ENCODE results near the gene TCF19. TPM values are rescaled to one million over a fixed set of nuclear protein-coding genes. Genes with fewer than 3 reads are reported as not detected.
A peak's percentile ranks its signal among the peaks of the same experiment; 100 is the strongest.
"Not testable (repeated sequence)": the region's sequence is repeated elsewhere in the genome, so short reads cannot be mapped to it uniquely, and the experiment has no call there.

Gene TCF19
- total RNA-seq, 1 donor from 2014 or later = 4.0 TPM

DNA sequence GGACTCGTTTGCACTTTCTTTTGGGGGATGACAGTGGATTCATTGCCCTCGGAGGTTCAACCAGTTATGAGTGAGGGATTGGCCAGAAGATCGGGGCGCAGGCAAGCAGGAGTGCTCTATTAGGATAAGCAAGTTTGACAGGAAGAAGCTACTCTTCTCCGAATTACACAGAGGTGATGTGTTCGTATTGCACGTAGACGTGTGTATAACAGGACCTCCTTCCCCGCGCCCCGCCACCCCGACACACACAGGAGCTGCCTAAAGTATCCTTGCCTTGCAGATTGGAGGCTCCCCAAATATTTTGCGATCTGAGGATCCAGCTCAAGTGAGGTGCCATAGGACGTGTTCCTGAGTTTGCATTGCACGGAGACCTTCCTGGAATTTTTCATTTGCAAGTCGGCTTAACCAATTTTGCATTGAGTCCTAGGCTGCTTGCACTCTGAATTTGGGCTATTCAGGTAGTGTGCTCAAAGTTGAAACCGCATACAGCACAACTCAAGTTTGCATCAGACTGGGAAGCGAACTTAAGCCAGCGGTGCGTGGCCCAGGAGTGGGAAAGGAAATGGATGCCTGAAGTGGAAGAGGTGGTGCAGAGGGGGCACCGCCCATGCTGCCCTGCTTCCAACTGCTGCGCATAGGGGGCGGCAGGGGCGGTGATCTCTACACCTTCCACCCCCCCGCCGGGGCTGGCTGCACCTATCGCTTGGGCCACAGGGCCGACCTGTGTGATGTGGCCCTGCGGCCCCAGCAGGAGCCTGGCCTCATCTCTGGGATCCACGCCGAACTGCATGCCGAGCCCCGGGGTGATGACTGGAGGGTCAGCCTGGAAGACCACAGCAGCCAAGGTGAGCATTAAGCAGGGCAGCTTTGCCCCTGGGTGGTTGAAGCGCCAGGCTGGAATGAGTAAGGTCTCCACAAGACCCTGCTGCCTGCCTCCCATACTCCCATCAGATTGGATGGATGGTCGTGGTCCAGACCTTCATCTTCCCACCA is 770 bp downstream of the TCF19 start:
- DNase-seq (ENCODE audit: low read depth) = no peak

DNA sequence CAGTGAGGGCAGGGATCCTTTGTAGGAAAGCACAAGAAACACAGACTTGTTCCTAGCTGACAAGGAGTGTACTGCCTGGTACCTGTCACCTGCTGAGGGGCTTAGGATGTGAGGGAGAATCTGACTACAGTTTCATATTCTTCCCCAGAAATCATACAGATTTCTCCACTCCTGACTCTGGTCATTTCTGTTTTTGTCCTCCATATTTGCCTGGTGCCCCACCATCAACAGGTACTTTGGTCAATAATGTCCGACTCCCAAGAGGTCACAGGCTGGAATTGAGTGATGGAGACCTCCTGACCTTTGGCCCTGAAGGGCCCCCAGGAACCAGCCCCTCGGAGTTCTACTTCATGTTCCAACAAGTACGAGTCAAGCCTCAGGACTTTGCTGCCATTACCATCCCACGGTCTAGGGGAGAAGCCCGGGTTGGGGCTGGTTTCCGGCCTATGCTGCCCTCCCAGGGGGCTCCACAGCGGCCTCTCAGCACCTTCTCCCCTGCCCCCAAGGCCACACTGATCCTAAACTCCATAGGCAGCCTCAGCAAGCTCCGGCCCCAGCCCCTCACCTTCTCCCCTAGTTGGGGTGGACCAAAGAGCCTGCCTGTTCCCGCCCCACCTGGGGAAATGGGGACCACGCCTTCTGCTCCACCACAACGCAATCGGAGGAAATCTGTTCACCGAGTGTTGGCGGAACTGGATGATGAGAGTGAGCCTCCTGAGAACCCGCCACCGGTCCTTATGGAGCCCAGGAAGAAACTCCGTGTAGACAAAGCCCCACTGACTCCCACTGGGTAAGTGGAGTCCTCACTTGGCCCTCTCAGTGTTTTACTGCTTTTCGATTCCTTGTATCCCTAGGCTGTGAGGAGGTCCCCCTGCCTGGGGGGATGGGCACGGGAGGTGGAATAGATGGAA is 3.1 kb downstream of the TCF19 start:
- DNase-seq (ENCODE audit: low read depth) = no peak

DNA sequence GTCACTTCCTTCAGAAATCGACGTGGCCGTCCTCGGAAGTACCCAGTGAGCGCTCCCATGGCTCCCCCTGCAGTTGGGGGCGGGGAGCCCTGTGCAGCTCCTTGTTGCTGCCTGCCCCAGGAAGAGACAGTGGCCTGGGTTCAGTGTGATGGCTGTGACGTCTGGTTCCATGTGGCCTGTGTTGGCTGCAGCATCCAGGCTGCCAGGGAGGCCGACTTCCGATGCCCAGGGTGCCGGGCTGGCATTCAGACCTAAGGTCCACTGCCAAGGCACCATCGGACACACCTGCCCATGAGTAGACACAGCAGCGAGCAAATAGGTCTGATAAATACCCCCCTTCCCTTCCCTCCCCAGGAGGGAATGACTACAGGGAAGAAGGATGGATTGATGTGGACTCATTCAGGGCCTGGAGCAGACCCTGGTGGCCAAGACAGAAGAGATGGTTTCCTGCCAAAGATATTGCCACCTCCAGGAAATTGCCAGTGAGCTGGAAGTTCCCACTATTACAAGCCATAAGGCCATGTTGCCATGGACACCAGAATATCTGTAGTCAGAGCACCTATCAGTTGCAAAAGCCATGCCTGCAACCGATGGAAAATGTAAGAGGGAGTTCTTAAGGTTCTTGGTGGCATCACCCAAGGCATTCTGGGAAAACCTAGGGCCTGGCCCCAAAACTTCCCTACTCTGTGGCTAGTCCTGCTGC is 4.2 kb downstream of the TCF19 start:
- no peak for DNase-seq (ENCODE audit: low read depth)

DNA sequence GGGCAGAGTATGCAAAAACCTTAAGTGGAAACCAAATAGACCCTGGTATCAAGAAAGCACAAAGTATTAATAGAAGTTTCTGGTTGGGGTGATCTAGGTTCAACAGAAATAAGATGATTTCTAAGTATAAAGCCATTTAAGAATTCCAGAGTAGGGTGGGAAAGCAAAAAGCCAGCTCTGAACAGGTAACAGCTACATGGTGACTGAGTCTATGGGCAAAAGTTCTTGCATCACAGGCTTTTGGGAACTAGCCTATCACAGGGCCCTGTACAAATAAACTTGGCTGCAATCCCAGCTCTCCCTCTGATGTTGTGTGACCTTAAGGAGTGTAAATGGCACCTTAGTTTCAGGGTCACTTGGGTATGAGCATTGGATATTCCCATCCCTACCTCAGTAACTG is 5.5 kb downstream of the TCF19 start:
- DNase-seq (ENCODE audit: low read depth) = no peak

DNA sequence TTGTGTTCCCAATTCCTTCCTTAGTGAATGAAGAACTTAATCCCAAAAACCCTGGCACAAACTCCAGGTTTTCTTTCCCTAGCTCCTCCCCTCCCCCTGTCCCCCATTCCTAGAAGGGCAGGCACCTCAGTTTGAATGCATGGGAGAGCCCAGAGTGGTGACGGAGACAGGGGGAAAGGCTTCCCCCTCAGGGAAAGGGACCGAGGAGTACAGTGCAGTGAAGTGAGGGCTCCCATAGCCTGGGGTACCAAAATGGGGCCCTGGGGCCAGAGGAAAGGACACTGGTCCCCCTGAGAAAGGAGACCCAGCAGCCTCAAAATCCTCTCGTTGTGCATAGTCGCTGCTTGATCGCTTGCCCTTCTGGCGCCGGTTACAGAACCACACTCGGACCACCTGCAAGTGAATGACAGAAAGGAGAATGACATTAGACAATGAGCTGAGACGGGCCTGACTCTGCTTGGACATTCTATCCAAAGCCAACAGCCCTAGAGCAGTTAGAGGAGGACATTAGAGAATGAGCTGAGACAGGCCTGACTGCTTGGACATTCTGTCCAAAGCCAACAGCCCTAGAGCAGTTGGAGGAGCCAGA is 6.2 kb downstream of the TCF19 start:
- not testable (repeated sequence) for DNase-seq (ENCODE audit: low read depth)

DNA sequence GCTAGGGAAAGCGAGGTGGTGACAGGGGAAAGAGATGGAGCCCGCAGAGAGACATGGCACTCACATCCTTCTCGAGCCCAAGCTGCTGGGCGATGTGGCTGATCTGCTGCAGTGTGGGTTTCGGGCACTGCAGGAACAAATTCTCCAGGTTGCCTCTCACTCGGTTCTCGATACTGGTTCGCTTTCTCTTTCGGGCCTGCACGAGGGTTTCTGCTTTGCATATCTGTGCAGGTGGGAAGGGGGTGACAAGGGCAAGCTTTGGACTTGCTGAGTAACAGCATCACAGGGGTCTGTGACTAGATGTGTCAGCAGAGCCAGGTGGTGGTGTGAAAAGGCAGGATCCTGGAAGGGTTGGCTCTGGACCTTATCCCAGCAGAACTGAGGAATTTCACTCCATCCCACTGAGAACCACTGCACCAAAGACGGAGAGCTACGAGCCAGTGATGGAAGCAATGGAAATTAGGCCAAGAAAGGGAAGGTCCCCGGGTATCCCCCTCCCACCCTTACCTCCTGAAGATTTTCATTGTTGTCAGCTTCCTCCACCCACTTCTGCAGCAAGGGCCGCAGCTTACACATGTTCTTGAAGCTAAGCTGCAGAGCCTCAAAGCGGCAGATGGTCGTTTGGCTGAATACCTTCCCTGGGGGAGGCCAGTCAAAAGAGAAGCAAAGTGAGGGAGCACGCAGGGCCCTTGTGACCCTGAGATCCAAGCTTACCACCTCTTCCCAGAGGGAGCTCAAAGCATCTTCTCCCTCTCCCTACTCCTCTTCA is 6.9 kb downstream of the TCF19 start:
- DNase-seq (ENCODE audit: low read depth) = not testable (repeated sequence)

DNA sequence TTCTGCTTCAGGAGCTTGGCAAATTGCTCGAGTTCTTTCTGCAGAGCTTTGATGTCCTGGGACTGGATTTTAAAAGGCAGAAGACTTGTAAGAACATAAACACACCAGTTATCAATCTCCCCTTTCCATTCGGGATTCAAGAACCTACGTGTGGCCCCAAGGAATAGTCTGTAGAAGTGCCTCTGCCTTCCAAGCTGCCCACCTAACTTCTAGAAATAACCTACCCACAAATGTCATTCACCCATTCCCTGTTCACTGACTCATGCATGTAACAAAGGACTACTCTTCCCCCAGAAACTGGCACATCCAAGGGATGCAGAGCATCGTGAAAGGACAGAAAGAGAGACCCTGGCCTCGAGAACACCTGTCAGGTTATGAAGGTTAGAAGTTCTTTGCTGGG is 7.6 kb downstream of the TCF19 start:
- no peak for DNase-seq (ENCODE audit: low read depth)

DNA sequence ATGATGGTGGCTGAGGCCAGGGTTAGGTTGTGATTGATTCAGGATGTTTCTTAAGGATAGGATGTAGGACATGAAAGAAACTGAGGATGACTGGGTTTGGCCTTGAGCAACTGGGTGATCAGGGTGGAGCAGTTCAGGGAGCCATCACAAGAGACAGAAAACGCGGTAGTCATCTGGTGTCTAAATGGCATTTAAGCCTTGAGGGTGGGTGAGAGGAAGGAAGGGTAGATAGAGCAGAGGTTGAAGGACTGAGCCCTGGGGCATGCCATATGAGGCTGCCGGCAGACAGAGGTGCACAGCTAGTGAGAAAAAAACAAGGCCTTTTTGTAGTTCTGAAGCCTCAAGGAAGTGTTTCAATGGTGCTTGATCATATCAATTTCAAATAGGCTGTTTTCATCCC is 10.2 kb downstream of the TCF19 start:
- DNase-seq (ENCODE audit: low read depth) = no peak

DNA sequence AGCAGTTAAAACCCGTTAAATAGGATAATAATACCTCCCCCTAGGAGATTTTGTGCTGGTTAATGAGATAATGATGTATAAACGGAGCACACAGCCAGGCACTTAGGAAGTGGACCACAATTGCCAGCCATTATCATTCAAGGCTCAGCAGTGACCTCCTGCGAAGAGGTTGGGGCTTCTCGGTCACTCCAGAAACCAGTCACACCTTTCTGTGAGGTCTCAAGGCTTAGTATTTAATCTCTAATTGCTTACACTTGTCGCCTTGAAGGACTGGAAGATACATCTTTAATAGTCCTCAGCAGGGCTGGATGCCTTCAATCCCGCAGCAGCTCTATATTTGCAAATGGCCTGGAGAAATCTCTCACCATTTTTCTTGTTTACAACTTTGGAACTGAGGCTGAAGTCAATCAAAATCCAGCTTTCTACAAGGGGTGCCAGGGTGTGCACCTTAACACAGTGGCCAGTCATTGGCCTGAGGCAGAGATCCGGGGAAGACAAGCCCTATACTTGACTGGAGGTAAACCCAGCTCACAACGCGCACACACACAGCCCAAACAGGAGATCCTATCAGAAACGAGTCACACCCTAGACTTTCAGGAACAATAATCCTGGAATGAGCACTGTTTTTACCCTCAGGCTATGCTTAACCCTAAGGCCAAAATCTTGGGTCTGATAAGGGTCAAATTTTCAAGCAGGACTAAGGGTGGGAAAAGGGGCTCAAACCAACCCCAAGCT is 10.9 kb downstream of the TCF19 start:
- DNase-seq (ENCODE audit: low read depth) = no peak

DNA sequence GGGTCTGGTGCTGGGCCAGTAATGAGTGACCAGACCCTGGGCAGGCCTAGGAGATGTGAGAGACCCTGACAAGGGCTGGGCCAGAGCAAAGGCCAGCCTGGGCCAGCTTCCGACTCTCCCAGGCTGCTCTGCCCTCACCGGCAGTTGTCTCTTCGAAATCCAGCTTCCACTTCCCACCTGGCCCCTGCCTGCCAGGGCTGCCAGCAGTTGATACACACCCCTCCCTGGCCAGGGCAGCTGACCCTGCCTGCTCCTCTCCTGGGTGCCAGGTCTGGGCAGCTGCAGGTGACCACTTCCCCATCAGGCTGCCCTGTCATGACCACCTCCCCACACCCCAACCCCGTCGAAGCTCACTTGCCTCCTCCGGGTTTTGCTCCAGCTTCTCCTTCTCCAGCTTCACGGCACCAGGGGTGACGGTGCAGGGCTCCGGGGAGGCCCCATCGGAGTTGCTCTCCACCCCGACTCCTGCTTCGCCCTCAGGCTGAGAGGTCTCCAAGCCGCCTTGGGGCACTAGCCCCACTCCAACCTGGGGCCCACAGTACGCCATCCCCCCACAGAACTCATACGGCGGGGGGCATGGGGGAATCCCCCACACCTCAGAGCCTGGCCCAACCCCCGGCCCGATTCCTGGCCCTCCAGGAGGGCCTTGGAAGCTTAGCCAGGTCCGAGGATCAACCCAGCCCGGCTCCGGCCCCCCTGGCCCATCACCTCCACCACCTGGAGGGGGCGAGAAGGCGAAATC is 11.6 kb downstream of the TCF19 start:
- not testable (repeated sequence) for DNase-seq (ENCODE audit: low read depth)

DNA sequence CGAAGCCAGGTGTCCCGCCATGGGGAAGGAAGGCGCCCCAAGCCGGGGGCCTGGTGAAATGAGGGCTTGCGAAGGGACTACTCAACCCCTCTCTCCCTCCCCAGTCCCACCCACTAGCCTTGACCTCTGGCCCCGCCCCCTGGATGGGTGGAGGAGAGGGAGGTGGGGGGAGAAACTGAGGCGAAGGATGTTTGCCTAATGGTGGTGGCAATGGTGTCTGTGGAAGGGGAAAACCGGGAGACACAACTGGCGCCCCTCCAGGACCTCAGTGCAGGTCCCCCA is 12.2 kb downstream of the TCF19 start, which contains the start of gene POU5F1:
POU5F1 (minus strand) TSS at position 83 of the 282 bp plus-strand sequence; CDS start at position 21, 62 bp downstream.
- DNase-seq (ENCODE audit: low read depth) = no peak

DNA sequence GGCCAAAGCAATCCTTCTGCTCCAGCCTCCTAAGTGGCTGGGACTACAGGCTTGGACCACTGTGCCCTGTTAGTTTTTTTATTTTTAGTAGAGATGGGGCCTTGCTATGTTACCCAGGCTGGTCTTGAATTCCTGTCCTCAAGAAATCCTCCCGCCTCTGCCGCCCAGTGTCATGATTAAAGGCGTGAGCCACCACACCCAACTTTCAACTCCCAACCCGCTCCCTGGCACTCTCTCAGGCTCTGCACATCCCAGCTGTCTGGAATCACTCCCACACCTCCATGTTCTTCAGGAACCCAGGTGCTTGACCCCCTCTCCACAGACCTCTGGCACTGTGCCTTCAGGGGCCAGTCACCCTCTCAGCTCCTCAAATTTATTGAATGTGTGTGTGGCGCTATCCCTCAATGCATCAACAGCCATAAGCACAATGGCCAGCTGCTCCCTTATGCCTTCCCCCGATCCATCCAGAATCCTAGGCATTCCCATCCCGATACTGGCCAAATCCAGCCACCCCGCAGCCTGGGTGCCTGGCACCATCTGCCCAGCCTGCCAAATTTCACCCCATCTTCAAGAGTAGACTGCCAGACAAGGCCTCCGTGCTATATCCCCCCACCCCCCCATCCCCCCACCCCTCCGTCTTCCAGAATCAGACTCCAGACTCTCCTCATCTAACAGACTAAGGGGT is 12.7 kb downstream of the TCF19 start:
- no peak for DNase-seq (ENCODE audit: low read depth)

DNA sequence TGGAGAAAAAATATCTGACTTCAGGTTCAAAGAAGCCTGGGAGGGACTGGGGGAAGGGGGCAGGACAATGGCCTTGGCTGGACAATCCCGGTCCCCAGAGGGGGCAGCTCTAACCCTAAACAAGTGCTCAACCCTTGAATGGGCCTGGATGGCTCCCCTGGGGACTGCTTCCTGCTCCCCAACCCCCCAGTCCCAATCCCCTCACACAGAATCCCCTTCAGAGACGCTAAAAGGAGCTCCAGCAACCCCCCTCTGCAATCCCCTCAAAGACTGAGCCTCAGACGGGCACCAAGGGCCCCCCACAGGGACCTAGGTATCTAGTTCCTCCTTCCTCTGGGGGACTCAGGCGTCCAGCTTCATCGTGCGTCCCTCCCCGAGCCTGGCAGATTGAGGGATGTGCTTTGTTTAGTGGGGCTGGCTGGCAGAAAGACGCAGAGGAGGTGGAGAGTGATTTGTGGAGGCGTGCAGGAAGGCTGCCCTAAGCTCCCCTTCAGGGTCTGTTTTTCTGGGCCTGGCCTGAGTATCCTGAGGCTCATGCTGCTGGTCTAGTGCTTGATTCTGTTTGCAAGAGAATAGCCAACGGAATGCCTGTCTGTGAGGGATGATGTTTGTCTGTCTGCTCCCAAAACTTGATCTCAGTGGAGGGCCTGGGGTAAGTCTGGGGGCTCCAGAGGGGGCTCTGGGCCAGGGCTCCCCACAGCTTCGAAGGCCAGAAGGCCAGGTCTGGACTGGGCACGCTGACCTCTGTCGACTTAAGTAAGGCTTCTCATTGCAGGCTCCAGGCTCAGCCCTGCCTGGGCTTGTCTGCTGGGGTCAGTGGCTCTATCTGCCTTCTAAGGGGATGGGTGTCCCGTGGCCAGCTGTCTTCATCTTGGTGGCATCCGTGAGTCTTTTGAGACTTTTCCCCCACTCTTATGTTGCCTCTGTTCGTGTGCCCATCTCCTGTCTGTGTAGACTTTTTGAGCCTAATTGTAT is 13.8 kb downstream of the TCF19 start:
- DNase-seq (ENCODE audit: low read depth) = no peak

DNA sequence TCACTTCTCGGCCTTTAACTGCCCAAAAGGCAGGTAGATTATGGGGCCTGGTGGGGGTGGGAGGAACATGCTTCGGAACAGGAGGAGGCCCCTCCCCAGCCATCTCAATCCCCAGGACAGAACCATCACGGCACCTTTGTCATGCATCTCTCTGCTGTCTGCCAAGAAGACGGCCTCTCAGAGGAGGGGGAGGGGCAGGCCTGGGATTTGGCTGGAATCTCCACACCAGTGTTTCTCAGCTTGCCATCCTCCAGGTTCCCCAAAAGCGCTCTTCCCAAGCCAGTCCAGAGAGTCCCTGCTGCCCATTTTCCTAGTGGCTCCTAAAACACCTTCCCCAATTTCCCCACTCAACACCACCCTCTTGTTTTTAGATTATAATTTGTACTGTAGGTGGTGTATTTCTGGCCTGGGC is 14.6 kb downstream of the TCF19 start:
- no peak for DNase-seq (ENCODE audit: low read depth)

DNA sequence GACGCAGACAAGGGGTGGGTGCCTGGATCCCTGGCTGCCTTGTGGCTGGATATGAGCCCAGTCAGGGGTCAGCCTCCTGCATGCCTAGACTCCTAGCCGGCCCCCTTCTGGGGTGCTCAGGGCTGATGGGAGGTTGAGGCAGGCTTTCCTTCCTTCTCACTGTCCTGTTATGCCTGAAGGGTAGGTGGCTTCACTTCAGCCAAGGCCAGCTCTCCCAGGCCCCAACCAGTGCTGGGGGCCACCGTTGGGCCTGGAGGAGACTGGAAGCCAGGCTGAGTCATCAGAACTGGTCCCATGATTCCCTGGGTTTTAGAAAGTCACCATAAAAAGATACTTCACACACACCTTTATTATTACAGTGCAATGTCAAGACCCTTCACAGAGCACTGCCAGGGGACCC is 15.0 kb downstream of the TCF19 start:
- DNase-seq (ENCODE audit: low read depth) = no peak

DNA sequence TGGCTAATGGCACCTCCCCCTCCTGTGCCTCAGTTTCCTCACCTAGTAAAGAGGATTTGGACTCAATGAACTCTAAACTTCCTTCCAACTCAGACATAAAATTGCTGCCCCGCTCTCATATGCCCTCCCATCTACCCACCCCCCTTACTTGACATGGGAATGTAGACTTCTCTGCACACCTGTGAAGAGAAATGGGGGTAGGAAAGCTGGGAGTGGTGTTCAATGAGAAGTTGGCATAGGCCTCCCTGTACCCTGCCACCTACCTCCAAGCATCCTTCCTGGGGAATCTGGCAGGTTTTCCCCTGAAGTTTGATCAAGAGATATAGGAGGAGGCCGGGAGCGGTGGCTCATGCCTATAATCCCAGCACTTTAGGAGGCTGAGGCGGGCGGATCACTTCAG is 16.0 kb downstream of the TCF19 start:
- DNase-seq (ENCODE audit: low read depth) = no peak

DNA sequence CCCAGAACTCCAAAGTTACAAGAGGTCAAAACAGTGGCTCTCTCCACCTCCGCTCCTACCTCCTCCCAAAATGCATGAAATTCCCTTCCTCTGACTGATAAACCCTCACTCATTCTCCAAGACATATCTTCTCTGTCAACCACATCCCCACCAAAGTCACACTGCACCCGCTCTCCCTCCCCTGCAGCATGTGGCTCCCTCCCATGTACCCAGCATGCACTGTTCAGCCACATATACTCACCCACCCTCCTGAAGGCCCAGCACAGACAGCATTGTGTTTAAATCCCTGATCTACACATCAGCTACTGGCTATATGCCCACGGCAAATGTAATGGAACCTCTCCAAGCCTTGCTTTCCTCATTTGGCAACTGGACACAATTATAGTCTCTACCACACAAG is 17.6 kb downstream of the TCF19 start:
- DNase-seq (ENCODE audit: low read depth) = peak; percentile 97
